Fibroblast of lung (primary cell): ENCODE measurements around the gene ZNF608. TPM values are rescaled to one million over a fixed set of nuclear protein-coding genes. Genes with fewer than 3 reads are reported as not detected.
A peak's percentile ranks its signal among the peaks of the same experiment; 100 is the strongest.

ENCODE experiments used
- DNase-seq, 2 donors: peaks; one replicate each; pipeline versions ENCODE4 v3.0.0 to v3.0.0-alpha.2; 2010; ENCODE audit warnings: low read depth in 2 of 2
- H2AFZ ChIP-seq: 2 replicates; pipeline ENCODE4 v1.5.1; 2012; ENCODE audit warnings: low read length, control low read depth, inconsistent platforms
- H3K27ac ChIP-seq: 2 replicates; pipeline ENCODE4 v1.5.1; 2011; ENCODE audit warnings: low read length, control low read depth; ENCODE audit not compliant: insufficient read depth
- H3K27me3 ChIP-seq: 2 replicates; pipeline ENCODE4 v1.5.1; 2011; ENCODE audit warnings: mild to moderate bottlenecking, low read length; ENCODE audit not compliant: control insufficient read depth, insufficient read depth
- H3K36me3 ChIP-seq: 2 replicates; pipeline ENCODE4 v1.5.1; 2011; ENCODE audit warnings: low read length; ENCODE audit not compliant: control insufficient read depth, insufficient read depth
- H3K4me1 ChIP-seq: 2 replicates; pipeline ENCODE4 v1.5.1; 2011; ENCODE audit warnings: low read length; ENCODE audit not compliant: control insufficient read depth, insufficient read depth; ENCODE audit errors: extremely low read depth
- H3K4me2 ChIP-seq: 2 replicates; pipeline ENCODE4 v1.5.1; 2011; ENCODE audit warnings: low read length, control low read depth; ENCODE audit not compliant: insufficient read depth; ENCODE audit errors: extremely low read depth
- H3K4me3 ChIP-seq, 4 experiments: fragments of 200-600 bp in 1 of 4; sonication (generic) in 1 of 4; replicated peaks in 1 of 4; 2 replicates each; pipeline ENCODE4 v1.5.1; 2011 to 2016; ENCODE audit warnings: low read length in 4 of 4, low read depth in 3 of 4, mild to moderate bottlenecking in 3 of 4, control low read depth in 2 of 4, inconsistent platforms in 1 of 4, mixed read lengths in 1 of 4; ENCODE audit not compliant: insufficient read depth in 1 of 4; ENCODE audit errors: control extremely low read depth in 1 of 4
- H3K79me2 ChIP-seq: 2 replicates; pipeline ENCODE4 v1.5.1; 2012; ENCODE audit warnings: mild to moderate bottlenecking, low read length, inconsistent platforms; ENCODE audit not compliant: control insufficient read depth, insufficient read depth
- H3K9ac ChIP-seq: 2 replicates; pipeline ENCODE4 v1.5.1; 2011; ENCODE audit warnings: mild to moderate bottlenecking, low read length, control low read depth; ENCODE audit not compliant: insufficient read depth
- H3K9me3 ChIP-seq: 2 replicates; pipeline ENCODE4 v1.5.1; 2012; ENCODE audit warnings: low read depth, low read length; ENCODE audit not compliant: control insufficient read depth, insufficient read depth
- H4K20me1 ChIP-seq: 2 replicates; pipeline ENCODE4 v1.5.1; 2011; ENCODE audit warnings: low read length; ENCODE audit not compliant: control insufficient read depth, insufficient read depth; ENCODE audit errors: extremely low read depth
- EZH2 ChIP-seq: IDR thresholded peaks from 2 replicates; pipeline ENCODE4 v1.5.1; 2012; ENCODE audit warnings: low read length, control low read depth, mild to moderate bottlenecking; ENCODE audit errors: missing control alignments
- polyA plus RNA-seq, 2 donors: library from polyadenylated mRNA; depleted of rRNA in 1 of 2; stranded (reverse) in 1 of 2; unstranded in 1 of 2; fragments of >200 nt; gene quantifications; 2 replicates each; pipeline ENCODE4 v1.2.1, GENCODE V29; 2011 to 2012; ENCODE audit warnings: missing spikeins in 1 of 2
- total RNA-seq: library from RNA; depleted of rRNA; stranded (reverse); fragments of >200 nt; gene quantifications from 2 replicates; pipeline ENCODE4 v1.2.1, GENCODE V29; 2014
- TF ChIP-seq, protein P1 (sequence below), 2 donors: IDR thresholded peaks in 1 of 2; conservative IDR thresholded peaks in 1 of 2; 1 replicate in 1 of 2; 2 replicates in 1 of 2; pipeline ENCODE4 v1.5.1; 2011 to 2012; ENCODE audit warnings: low read length in 2 of 2, control low read depth in 1 of 2, inconsistent platforms in 1 of 2, low read depth in 1 of 2, mild to moderate bottlenecking in 1 of 2

ZNF608 gene
- total and polyA plus RNA-seq, 2 donors (not counting 1 experiment from before 2014, with no cell fraction given): 12.4 to 25.3 TPM

- no peak overlapping the region for H3K9ac ChIP-seq
- no peaks in the 10 kb centered on the region for H3K27me3 ChIP-seq
- H3K4me3 ChIP-seq: no peak overlapping the region
- peak overlapping the region; percentile 65 for H3K27ac ChIP-seq
- no peaks in the 10 kb centered on the region for H3K9me3 ChIP-seq
- H2AFZ ChIP-seq: no peak overlapping the region
- H3K36me3 ChIP-seq: no peaks in the 10 kb centered on the region
- H3K4me1 ChIP-seq: peaks cover 15% of the 10 kb centered on the region
- H3K4me2 ChIP-seq: peak overlapping the region; percentile 61
- H4K20me1 ChIP-seq: no peaks in the 10 kb centered on the region
- peaks cover 10% of the 10 kb centered on the region for H3K79me2 ChIP-seq
- no peak for TF ChIP-seq EZH2
- TF ChIP-seq, protein P1, sequence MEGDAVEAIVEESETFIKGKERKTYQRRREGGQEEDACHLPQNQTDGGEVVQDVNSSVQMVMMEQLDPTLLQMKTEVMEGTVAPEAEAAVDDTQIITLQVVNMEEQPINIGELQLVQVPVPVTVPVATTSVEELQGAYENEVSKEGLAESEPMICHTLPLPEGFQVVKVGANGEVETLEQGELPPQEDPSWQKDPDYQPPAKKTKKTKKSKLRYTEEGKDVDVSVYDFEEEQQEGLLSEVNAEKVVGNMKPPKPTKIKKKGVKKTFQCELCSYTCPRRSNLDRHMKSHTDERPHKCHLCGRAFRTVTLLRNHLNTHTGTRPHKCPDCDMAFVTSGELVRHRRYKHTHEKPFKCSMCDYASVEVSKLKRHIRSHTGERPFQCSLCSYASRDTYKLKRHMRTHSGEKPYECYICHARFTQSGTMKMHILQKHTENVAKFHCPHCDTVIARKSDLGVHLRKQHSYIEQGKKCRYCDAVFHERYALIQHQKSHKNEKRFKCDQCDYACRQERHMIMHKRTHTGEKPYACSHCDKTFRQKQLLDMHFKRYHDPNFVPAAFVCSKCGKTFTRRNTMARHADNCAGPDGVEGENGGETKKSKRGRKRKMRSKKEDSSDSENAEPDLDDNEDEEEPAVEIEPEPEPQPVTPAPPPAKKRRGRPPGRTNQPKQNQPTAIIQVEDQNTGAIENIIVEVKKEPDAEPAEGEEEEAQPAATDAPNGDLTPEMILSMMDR (conservative IDR thresholded peaks at IDR 0.05 in 1 of 2, IDR thresholded peaks at IDR 0.05 in 1 of 2; ENCODE audit: low read depth in 1 of 2, low read length in 2 of 2): no peak
- DNase-seq: peak; percentile 48 to 70
These were observed 47.7 kb downstream of the ZNF608 start for GRCh38 chr5:124698770-124699169.

- H4K20me1 ChIP-seq: no peaks in the 10 kb centered on the region
- no peaks in the 10 kb centered on the region for H3K9me3 ChIP-seq
- H2AFZ ChIP-seq: no peak overlapping the region
- no peaks in the 10 kb centered on the region for H3K36me3 ChIP-seq
- no peaks in the 10 kb centered on the region for H3K27me3 ChIP-seq
- H3K4me2 ChIP-seq: peak overlapping the region; percentile 61
- H3K4me3 ChIP-seq: no peak overlapping the region
- peak; percentile 43 to 73 for DNase-seq
- no peak for TF ChIP-seq EZH2
- TF ChIP-seq, protein P1 (conservative IDR thresholded peaks at IDR 0.05 in 1 of 2, IDR thresholded peaks at IDR 0.05 in 1 of 2; ENCODE audit: low read depth in 1 of 2, low read length in 2 of 2): no peak
- H3K27ac ChIP-seq: peak overlapping the region; percentile 65
- no peak overlapping the region for H3K9ac ChIP-seq
- H3K4me1 ChIP-seq: peaks cover 20% of the 10 kb centered on the region
- H3K79me2 ChIP-seq: peaks cover 10% of the 10 kb centered on the region
These were observed 48.4 kb downstream of the ZNF608 start for GRCh38 chr5:124697933-124698591.

DNA sequence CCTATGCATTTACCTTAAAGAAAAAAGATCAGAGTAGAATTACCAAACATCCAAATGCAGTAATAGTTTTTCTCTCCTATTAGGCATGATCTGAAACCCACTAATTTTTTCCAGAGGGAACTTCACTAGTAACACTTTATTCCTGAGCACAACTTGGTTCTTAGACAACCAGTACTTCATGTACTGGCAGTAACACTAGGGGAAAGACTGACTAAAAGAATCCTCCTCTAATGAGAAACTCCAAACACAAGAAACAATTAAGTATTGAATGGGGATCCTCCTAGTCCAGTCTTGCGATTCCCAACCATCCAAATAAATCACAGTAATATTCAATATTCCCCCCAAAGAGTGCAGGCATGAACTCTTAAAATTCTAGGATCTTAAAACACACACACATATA is 48.9 kb downstream of the ZNF608 start:
- no peak for DNase-seq

More for the DNA sequence above, 48.9 kb downstream of the ZNF608 start:
- no peak overlapping the region for H3K4me2 ChIP-seq
- H3K4me3 ChIP-seq: no peak overlapping the region
- peaks cover 10% of the 10 kb centered on the region for H3K79me2 ChIP-seq
- no peaks in the 10 kb centered on the region for H4K20me1 ChIP-seq
- no peaks in the 10 kb centered on the region for H3K9me3 ChIP-seq
- H3K4me1 ChIP-seq: peaks cover 25% of the 10 kb centered on the region
- TF ChIP-seq, protein P1 (conservative IDR thresholded peaks at IDR 0.05 in 1 of 2, IDR thresholded peaks at IDR 0.05 in 1 of 2; ENCODE audit: low read depth in 1 of 2, low read length in 2 of 2): no peak
- TF ChIP-seq EZH2: no peak
- no peaks in the 10 kb centered on the region for H3K27me3 ChIP-seq
- H2AFZ ChIP-seq: no peak overlapping the region
- H3K9ac ChIP-seq: no peak overlapping the region
- H3K36me3 ChIP-seq: no peaks in the 10 kb centered on the region
- H3K27ac ChIP-seq: no peak overlapping the region
